MCF 10A (cell line): ENCODE results near the gene NAA11. TPM values are rescaled to one million over a fixed set of nuclear protein-coding genes. Genes with fewer than 3 reads are reported as not detected.

ENCODE experiments used
- BruUV-seq: library from RNA; stranded (reverse); fragments of 400-500 nt; replicated peaks from 2 replicates; lab custom pipeline; 2021; lab: Mats Ljungman, UMichigan
- CTCF ChIA-PET: fragments of 300-600 bp; sonication (Branson Sonifier 250); formaldehyde crosslinking; extraction: SDS; loops from one replicate; lab custom pipeline; 2021; ENCODE audit warnings: antibody characterized with exemption, inconsistent platforms; lab: Yijun Ruan, JAX
- POLR2A ChIA-PET: fragments of 300-600, 350-650 bp; sonication (Branson Sonifier 250); formaldehyde crosslinking; extraction: SDS; loops from one replicate; lab custom pipeline; 2020; ENCODE audit warnings: antibody characterized with exemption, inconsistent platforms; lab: Yijun Ruan, JAX
- DNase-seq: peaks from one replicate; pipeline ENCODE4 v3.0.0-alpha.2; 2018; ENCODE audit not compliant: unreplicated experiment
- H3K27ac Mint-ChIP-seq: one replicate; pipeline ENCODE4 v1.8.0; 2022; ENCODE audit warnings: mild to moderate bottlenecking, low read depth, mixed read lengths; ENCODE audit not compliant: unreplicated experiment
- H3K27me3 Mint-ChIP-seq: one replicate; pipeline ENCODE4 v1.8.0; 2022; ENCODE audit warnings: mixed read lengths; ENCODE audit not compliant: insufficient read depth, unreplicated experiment
- H3K36me3 Mint-ChIP-seq: one replicate; pipeline ENCODE4 v1.8.0; 2022; ENCODE audit warnings: mild to moderate bottlenecking, moderate library complexity, mixed read lengths; ENCODE audit not compliant: insufficient read depth, unreplicated experiment
- H3K4me1 Mint-ChIP-seq: one replicate; pipeline ENCODE4 v1.8.0; 2022; ENCODE audit warnings: mixed read lengths; ENCODE audit not compliant: insufficient read depth, unreplicated experiment
- H3K4me3 Mint-ChIP-seq: one replicate; pipeline ENCODE4 v1.8.0; 2022; ENCODE audit warnings: mild to moderate bottlenecking, moderate library complexity, mixed read lengths; ENCODE audit not compliant: unreplicated experiment
- H3K9me3 Mint-ChIP-seq: one replicate; pipeline ENCODE4 v1.8.0; 2022; ENCODE audit warnings: mixed read lengths; ENCODE audit not compliant: unreplicated experiment
- intact Hi-C: fragments of 100-400 bp; cut with micrococcal nuclease; formaldehyde crosslinking; loops from 2 replicates; pipeline ENCODE4 v1.14.1; 2022
- total RNA-seq: library from RNA; stranded (reverse); gene quantifications from 2 replicates; pipeline ENCODE4 v1.2.3, GENCODE V29; 2022
- TF ChIP-seq, protein P1 (sequence below): fragments of 200-600 bp; IDR thresholded peaks from one replicate; pipeline ENCODE4 v1.8.0; 2022; ENCODE audit warnings: antibody characterized with exemption, mild to moderate bottlenecking; ENCODE audit not compliant: unreplicated experiment

Gene NAA11
- total RNA-seq, 1 experiment from 2014 or later: not detected

DNA sequence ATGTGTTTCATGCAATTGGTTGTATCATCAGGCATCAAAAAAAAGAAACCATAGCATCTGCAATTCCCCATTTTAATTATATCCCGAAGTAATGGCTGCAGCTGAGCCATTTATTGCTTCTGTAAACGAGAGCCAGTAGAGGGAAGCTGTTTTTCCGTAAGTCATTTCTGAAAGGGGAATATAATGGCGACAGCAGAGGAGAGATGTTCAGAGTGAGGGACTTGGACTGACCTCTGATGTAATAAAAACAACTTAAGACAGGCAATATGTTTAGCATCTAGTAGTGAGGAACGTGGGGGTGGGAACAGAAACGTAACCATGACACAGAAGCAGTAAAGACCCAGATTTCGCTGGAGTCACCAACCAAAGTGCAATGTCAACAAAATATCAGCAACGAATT is 31.5 kb upstream of the NAA11 start:
- ChIA-PET CTCF (no interaction called here), POLR2A (no interaction called here)
- Mint-ChIP-seq H3K27ac (no peak overlapping the region), H3K4me3 (no peak overlapping the region), H3K27me3 (no peaks in the 10 kb centered on the region), H3K36me3 (no peaks in the 10 kb centered on the region), H3K9me3 (no peaks in the 10 kb centered on the region), H3K4me1 (no peaks in the 10 kb centered on the region)
- no peak for DNase-seq
- intact Hi-C loops: no loop called here
- TF ChIP-seq, protein P1, sequence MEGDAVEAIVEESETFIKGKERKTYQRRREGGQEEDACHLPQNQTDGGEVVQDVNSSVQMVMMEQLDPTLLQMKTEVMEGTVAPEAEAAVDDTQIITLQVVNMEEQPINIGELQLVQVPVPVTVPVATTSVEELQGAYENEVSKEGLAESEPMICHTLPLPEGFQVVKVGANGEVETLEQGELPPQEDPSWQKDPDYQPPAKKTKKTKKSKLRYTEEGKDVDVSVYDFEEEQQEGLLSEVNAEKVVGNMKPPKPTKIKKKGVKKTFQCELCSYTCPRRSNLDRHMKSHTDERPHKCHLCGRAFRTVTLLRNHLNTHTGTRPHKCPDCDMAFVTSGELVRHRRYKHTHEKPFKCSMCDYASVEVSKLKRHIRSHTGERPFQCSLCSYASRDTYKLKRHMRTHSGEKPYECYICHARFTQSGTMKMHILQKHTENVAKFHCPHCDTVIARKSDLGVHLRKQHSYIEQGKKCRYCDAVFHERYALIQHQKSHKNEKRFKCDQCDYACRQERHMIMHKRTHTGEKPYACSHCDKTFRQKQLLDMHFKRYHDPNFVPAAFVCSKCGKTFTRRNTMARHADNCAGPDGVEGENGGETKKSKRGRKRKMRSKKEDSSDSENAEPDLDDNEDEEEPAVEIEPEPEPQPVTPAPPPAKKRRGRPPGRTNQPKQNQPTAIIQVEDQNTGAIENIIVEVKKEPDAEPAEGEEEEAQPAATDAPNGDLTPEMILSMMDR: no peak
- BruUV-seq: no TSS peak

DNA sequence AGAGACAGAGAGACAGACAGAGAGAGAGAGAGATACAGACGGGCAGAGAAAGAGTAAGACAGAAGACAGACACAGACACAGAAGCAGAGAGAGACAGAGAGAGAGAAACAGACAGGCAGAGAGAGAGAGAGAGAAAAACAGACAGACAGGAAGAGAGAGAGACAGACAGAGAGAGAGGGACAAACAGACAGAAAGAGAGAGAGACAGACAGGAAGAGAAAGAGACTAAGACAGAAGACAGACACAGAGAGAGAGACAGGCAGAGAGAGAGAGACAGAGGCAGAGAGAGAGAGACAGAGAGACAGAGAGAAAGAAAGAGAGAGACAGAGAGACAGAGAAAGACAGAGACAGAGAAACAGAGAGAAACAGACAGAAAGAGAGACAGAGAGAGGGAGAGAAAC is 27.2 kb upstream of the NAA11 start:
- no peak for DNase-seq
- H3K27ac Mint-ChIP-seq: no peak overlapping the region
- intact Hi-C loops: no loop called here

DNA sequence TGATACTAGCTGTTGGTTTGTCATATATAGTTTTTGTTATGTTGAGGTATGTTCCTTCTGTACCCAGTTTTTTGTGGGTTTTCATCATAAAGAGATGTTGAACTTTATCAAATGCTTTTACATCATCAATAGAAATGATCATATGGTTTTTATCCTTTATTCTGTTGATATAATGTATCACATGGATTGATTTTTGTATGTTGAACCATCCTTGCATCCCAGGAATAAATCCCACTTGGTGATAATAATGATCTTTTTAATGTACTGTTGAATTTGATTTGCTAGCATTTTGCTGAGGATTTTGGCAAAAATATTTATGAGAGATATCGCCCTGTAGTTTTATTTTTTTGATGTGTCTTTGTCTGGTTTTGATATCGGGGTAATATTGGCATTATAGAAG is 22.5 kb upstream of the NAA11 start:
- ChIA-PET POLR2A (no interaction called here), CTCF (no interaction called here)
- no peak overlapping the region for H3K4me3 Mint-ChIP-seq
- TF ChIP-seq, protein P1: no peak
- no peaks in the 10 kb centered on the region for H3K9me3 Mint-ChIP-seq
- H3K4me1 Mint-ChIP-seq: no peaks in the 10 kb centered on the region
- H3K27ac Mint-ChIP-seq: no peak overlapping the region
- no peaks in the 10 kb centered on the region for H3K27me3 Mint-ChIP-seq
- no TSS peak for BruUV-seq
- no peaks in the 10 kb centered on the region for H3K36me3 Mint-ChIP-seq
- intact Hi-C loops: no loop called here
- DNase-seq: no peak

More for the DNA sequence above, 27.2 kb upstream of the NAA11 start:
- H3K9me3 Mint-ChIP-seq: no peaks in the 10 kb centered on the region
- no peaks in the 10 kb centered on the region for H3K4me1 Mint-ChIP-seq
- H3K27me3 Mint-ChIP-seq: no peaks in the 10 kb centered on the region
- TF ChIP-seq, protein P1: no peak
- H3K4me3 Mint-ChIP-seq: no peak overlapping the region
- ChIA-PET POLR2A (no interaction called here), CTCF (no interaction called here)
- BruUV-seq: no TSS peak
- H3K36me3 Mint-ChIP-seq: no peaks in the 10 kb centered on the region

DNA sequence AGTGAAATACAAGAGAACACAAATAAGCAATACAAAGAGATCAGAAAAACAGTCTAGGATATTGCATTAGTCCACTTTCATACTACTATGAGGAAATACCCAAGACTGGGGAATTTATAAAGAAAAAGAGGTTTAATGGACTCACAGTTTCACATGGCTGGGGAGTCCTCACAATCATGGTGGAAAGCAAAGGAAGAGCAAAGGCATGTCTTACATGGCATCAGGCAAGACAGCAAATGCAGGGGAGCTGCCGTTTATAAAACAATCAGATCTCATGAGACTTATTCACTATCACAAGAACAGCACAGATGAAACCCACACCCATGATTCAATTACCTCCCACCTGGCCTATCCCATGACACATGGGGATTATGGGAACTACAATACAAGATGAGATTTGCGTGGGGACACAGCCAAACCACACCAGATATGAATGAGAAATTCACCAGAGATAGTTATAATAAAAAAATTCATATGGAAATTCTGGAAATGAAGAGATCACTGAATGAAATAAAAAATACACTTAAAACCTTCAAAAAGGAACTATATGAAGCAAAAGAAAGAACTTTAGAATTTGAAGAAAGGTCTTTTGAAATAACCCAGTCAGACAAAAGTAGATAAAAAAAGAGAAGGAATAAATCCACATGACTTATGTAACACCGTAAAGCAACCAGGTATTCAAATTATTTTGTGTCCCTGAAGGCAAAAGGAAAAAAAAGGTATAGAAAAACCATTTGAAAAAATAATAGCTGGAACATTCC is 16.2 kb upstream of the NAA11 start:
- Mint-ChIP-seq H3K4me1 (no peaks in the 10 kb centered on the region), H3K27ac (no peak overlapping the region), H3K27me3 (no peaks in the 10 kb centered on the region), H3K4me3 (no peak overlapping the region), H3K9me3 (peaks cover 9% of the 10 kb centered on the region), H3K36me3 (no peaks in the 10 kb centered on the region)
- POLR2A ChIA-PET: no interaction called here
- CTCF ChIA-PET: interaction anchor here (0.7 kb wide), 1 partner anchor 13 kb away, joined by 3 read pairs; no protein-coding TSS in a partner anchor
- intact Hi-C loops: no loop called here
- TF ChIP-seq, protein P1: no peak
- BruUV-seq: no TSS peak
- DNase-seq: no peak
